CD1c-positive myeloid dendritic cell (primary cell): ENCODE results near the gene VSX1.

ENCODE experiments used
- DNase-seq: peaks from one replicate; pipeline ENCODE4 v3.0.0-alpha.2; 2016; ENCODE audit errors: extremely low spot score

Gene VSX1

GRCh38 chr20:25087186-25087929 lies 5.4 kb upstream of the VSX1 start:
- DNase-seq = no peak

GRCh38 chr20:25085756-25086495 lies 4.0 kb upstream of the VSX1 start:
- no peak for DNase-seq

- DNase-seq = no peak
These were observed 2.8 kb upstream of the VSX1 start for GRCh38 chr20:25084626-25085187.

- no peak for DNase-seq
These were observed 2.1 kb upstream of the VSX1 start for GRCh38 chr20:25083773-25084625.

- DNase-seq = no peak
These were observed 1.3 kb upstream of the VSX1 start for GRCh38 chr20:25083141-25083772.

- DNase-seq = no peak
These were observed 545 bp upstream of the VSX1 start for GRCh38 chr20:25082498-25082873.

GRCh38 chr20:25081065-25081729 lies 744 bp downstream of the VSX1 start:
- DNase-seq = no peak

GRCh38 chr20:25079171-25079570 lies 2.8 kb downstream of the VSX1 start:
- no peak for DNase-seq

GRCh38 chr20:25078662-25079061 lies 3.3 kb downstream of the VSX1 start:
- DNase-seq = no peak

GRCh38 chr20:25077610-25078169 lies 4.3 kb downstream of the VSX1 start:
- DNase-seq = peak; percentile 12

GRCh38 chr20:25076731-25077609 lies 5.0 kb downstream of the VSX1 start:
- no peak for DNase-seq

GRCh38 chr20:25076201-25076600 lies 5.7 kb downstream of the VSX1 start:
- DNase-seq = no peak

- no peak for DNase-seq
These were observed 8.4 kb downstream of the VSX1 start for GRCh38 chr20:25073544-25073943.

- no peak for DNase-seq
These were observed 9.6 kb downstream of the VSX1 start for GRCh38 chr20:25072226-25072811.

GRCh38 chr20:25071734-25072133 lies 10.2 kb downstream of the VSX1 start:
- no peak for DNase-seq

- no peak for DNase-seq
These were observed 11.0 kb downstream of the VSX1 start for GRCh38 chr20:25070821-25071473.

GRCh38 chr20:25067102-25067987 lies 14.6 kb downstream of the VSX1 start:
- no peak for DNase-seq

GRCh38 chr20:25066386-25066785 lies 15.6 kb downstream of the VSX1 start:
- DNase-seq = no peak
